Measurements from ENCODE around the gene MAF.

The MAF gene

GRCh38 chr16:79593074-79593531 is 7.4 kb downstream of the MAF start:
- peaks cover 7% of the 10 kb centered on the region; the same call in 1 of the 2 replicates for H3K27me3 ChIP-seq (ENCODE audit: low read depth, low read length)
- H3K36me3 ChIP-seq (replicated peaks; ENCODE audit: low read depth, low read length): no peaks in the 10 kb centered on the region
- H3K9me3 ChIP-seq (ENCODE audit: insufficient read depth, low read length): no peaks in the 10 kb centered on the region
- H3K4me3 ChIP-seq (ENCODE audit: low read length): no peak overlapping the region
- no peaks in the 10 kb centered on the region for H3K4me1 ChIP-seq (ENCODE audit: low read length)
- no peak overlapping the region for H3K4me2 ChIP-seq (ENCODE audit: low read length)
- no peaks in the 10 kb centered on the region for H4K20me1 ChIP-seq (ENCODE audit: insufficient read depth, low read length)
- no peak overlapping the region for H2AFZ ChIP-seq (ENCODE audit: low read depth, low read length)
- no peak overlapping the region for H3K27ac ChIP-seq (ENCODE audit: low read length)
- no peaks in the 10 kb centered on the region for H3K79me2 ChIP-seq (ENCODE audit: low read length)
- no peak for TF ChIP-seq CTCF (IDR thresholded peaks at IDR 0.05; ENCODE audit: low read depth, low read length)
- no peak for TF ChIP-seq EZH2phosphoT487 (IDR thresholded peaks at IDR 0.05; ENCODE audit: low read depth)
- H3K9ac ChIP-seq (ENCODE audit: low read length): no peak overlapping the region

- Histone ChIP-seq H3K9me3 (ENCODE audit: insufficient read depth, low read length) (no peaks in the 10 kb centered on the region), H3K4me3 (ENCODE audit: low read length) (no peak overlapping the region), H4K20me1 (ENCODE audit: insufficient read depth, low read length) (no peaks in the 10 kb centered on the region), H2AFZ (ENCODE audit: low read depth, low read length) (no peak overlapping the region), H3K79me2 (ENCODE audit: low read length) (no peaks in the 10 kb centered on the region), H3K9ac (ENCODE audit: low read length) (no peak overlapping the region), H3K27ac (ENCODE audit: low read length) (no peak overlapping the region), H3K27me3 (ENCODE audit: low read depth, low read length) (peaks cover 11% of the 10 kb centered on the region; the same call in 1 of the 2 replicates), H3K36me3 (replicated peaks; ENCODE audit: low read depth, low read length) (no peaks in the 10 kb centered on the region), H3K4me1 (ENCODE audit: low read length) (no peaks in the 10 kb centered on the region), H3K4me2 (ENCODE audit: low read length) (no peak overlapping the region)
- no peak for TF ChIP-seq EZH2phosphoT487 (IDR thresholded peaks at IDR 0.05; ENCODE audit: low read depth)
- TF ChIP-seq CTCF (IDR thresholded peaks at IDR 0.05; ENCODE audit: low read depth, low read length): no peak
Measured at GRCh38 chr16:79592186-79592585, 8.4 kb downstream of the MAF start.

- Histone ChIP-seq H3K4me1 (ENCODE audit: low read length) (no peaks in the 10 kb centered on the region), H2AFZ (ENCODE audit: low read depth, low read length) (no peak overlapping the region), H3K27ac (ENCODE audit: low read length) (no peak overlapping the region), H3K4me2 (ENCODE audit: low read length) (no peak overlapping the region), H4K20me1 (ENCODE audit: insufficient read depth, low read length) (no peaks in the 10 kb centered on the region), H3K36me3 (replicated peaks; ENCODE audit: low read depth, low read length) (no peaks in the 10 kb centered on the region), H3K4me3 (ENCODE audit: low read length) (no peak overlapping the region), H3K9ac (ENCODE audit: low read length) (no peak overlapping the region), H3K27me3 (ENCODE audit: low read depth, low read length) (peaks cover 11% of the 10 kb centered on the region), H3K9me3 (ENCODE audit: insufficient read depth, low read length) (no peaks in the 10 kb centered on the region), H3K79me2 (ENCODE audit: low read length) (no peaks in the 10 kb centered on the region)
- TF ChIP-seq EZH2phosphoT487 (IDR thresholded peaks at IDR 0.05; ENCODE audit: low read depth): no peak
- no peak for TF ChIP-seq CTCF (IDR thresholded peaks at IDR 0.05; ENCODE audit: low read depth, low read length)
Measured at GRCh38 chr16:79589601-79590102, 10.9 kb downstream of the MAF start.

GRCh38 chr16:79587897-79588296 is 12.6 kb downstream of the MAF start:
- Histone ChIP-seq H3K4me1 (ENCODE audit: low read length) (no peaks in the 10 kb centered on the region), H3K27me3 (ENCODE audit: low read depth, low read length) (peaks cover 5% of the 10 kb centered on the region), H3K9ac (ENCODE audit: low read length) (no peak overlapping the region), H3K4me3 (ENCODE audit: low read length) (no peak overlapping the region), H3K36me3 (replicated peaks; ENCODE audit: low read depth, low read length) (no peaks in the 10 kb centered on the region), H3K4me2 (ENCODE audit: low read length) (no peak overlapping the region), H3K9me3 (ENCODE audit: insufficient read depth, low read length) (no peaks in the 10 kb centered on the region), H3K79me2 (ENCODE audit: low read length) (no peaks in the 10 kb centered on the region), H2AFZ (ENCODE audit: low read depth, low read length) (no peak overlapping the region), H3K27ac (ENCODE audit: low read length) (no peak overlapping the region), H4K20me1 (ENCODE audit: insufficient read depth, low read length) (no peaks in the 10 kb centered on the region)
- TF ChIP-seq EZH2phosphoT487 (IDR thresholded peaks at IDR 0.05; ENCODE audit: low read depth): no peak
- no peak for TF ChIP-seq CTCF (IDR thresholded peaks at IDR 0.05; ENCODE audit: low read depth, low read length)
